GM21528 (cell line): ENCODE results near the gene NMRK2.
"Not testable (repeated sequence)": the region's sequence is repeated elsewhere in the genome, so short reads cannot be mapped to it uniquely, and the experiment has no call there.

Experiments
- ATAC-seq: cut with Tn5 transposase; IDR thresholded peaks from one replicate; pipeline ENCODE4 v1.9.1; 2021; ENCODE audit warnings: mild to moderate bottlenecking, moderate library complexity; ENCODE audit not compliant: unreplicated experiment, low FRiP score

Gene NMRK2

DNA sequence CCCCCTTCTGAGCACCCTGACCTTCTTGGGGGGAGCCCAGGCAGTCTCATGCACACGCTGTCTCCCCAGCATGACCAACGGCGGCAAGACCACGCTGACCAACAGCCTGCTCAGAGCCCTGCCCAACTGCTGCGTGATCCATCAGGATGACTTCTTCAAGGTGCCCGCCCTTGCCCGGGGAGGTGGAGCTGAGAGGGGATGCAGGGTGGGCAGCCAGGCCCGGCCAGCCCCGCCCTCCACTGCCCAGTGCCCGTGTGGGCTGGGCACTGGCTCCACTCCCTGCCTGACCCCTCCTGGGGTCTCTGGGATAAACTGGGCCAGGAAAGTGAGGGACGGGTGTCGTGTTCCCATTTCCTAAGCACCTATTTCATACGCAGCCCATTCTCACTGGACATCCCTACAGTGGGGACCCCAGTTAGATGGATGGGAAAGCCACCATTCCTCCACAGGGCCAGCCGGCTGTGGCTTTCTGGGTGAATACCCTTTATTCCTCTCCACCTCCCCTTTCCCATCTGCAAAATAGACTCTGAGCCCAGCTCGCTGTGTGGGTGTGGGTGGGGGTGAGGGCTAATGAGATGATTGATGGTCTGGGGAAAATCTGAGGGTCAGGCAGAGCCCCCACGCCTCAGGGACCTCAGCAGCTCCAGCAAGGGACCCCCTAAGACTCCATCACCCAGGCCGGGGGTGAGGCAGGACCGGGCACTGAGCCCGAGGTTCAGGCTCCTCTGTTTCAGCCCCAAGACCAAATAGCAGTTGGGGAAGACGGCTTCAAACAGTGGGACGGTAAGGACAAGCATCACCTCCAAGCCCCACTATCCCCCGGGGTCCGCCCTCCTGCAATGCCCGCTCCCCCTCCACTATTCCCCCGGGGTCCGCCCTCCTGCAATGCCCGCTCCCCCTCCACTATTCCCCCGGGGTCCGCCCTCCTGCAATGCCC is 3.9 kb downstream of the NMRK2 start:
- ATAC-seq: no peak

DNA sequence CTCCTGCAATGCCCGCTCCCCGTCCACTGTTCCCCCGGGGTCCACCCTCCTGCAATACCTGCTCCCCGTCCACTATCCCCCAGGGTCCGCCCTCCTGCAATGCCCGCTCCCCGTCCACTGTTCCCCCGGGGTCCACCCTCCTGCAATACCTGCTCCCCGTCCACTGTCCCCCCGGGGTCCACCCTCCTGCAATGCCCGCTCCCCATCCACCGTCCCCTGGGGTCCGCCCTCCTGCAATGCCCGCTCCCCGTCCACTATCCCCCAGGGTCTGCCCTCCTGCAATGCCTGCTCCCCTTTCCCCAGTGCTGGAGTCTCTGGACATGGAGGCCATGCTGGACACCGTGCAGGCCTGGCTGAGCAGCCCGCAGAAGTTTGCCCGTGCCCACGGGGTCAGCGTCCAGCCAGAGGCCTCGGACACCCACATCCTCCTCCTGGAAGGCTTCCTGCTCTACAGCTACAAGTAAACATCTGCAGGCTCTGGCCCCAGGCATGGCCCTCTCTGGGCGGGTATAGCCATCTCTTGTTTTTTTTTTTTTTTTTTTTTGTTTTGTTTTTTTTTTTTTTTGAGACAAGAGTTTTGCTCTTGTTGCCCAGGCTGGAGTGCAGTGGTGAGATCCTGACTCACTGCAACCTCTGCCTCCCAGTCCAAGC is 5.6 kb downstream of the NMRK2 start:
- not testable (repeated sequence) for ATAC-seq

GRCh38 chr19:3942790-3943409 is 10.0 kb downstream of the NMRK2 start:
- ATAC-seq: no peak

DNA sequence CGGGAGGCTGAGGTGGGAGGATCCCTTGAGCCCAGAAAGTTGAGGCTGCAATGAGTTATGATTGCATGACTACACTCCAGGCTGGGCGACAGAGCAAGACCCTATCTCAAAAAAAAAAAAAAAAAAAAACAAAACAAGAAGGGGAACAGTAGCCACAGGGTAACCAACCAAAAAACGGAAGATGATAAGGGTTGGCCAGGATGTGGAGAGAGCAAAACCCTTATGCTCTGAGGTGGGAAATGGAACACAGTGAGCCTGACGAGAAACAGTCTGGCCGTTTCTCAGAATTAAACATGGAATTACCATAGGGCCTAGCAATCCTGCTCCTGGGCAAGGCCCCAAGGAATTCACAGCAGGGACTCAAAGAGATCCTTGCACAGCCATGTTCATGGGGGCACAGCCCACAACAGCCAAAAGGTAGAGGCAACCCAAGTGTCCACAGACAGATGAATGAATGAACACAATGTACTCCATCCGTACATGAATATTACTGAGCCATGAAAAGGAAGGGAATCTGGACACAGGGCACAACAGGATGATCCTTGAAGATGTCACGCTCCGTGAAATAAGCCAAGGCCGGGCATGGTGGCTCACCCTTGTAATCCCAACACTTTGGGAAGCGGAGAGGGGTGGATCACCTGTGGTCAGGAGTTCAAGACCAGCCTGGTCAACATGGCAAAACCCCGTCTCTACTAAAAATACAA is 11.3 kb downstream of the NMRK2 start:
- no peak for ATAC-seq

- no peak for ATAC-seq
Measured at GRCh38 chr19:3945838-3946237, 13.0 kb downstream of the NMRK2 start.

- ATAC-seq: not testable (repeated sequence)
Measured at GRCh38 chr19:3947316-3947933, 14.6 kb downstream of the NMRK2 start.

DNA sequence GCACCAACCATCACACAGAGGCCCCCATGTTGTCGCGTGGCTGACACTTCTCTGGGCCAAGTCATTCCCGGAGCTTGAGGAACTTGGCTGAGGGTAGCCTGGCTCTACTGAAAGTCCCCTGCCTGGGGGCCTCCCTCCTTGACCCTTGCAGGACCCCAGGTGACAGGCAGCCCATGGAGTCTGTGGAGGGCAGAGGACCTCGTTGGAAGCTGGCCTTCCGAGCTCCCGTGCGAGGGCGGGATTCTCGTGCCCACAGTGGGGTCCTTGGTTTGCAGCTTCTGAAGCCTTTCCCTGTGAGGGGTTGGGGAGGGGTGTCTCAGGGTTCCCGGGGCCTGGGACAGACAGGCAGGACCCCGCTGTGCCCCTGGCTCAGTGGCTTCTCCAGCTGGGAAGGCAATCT is 16.4 kb downstream of the NMRK2 start:
- no peak for ATAC-seq

DNA sequence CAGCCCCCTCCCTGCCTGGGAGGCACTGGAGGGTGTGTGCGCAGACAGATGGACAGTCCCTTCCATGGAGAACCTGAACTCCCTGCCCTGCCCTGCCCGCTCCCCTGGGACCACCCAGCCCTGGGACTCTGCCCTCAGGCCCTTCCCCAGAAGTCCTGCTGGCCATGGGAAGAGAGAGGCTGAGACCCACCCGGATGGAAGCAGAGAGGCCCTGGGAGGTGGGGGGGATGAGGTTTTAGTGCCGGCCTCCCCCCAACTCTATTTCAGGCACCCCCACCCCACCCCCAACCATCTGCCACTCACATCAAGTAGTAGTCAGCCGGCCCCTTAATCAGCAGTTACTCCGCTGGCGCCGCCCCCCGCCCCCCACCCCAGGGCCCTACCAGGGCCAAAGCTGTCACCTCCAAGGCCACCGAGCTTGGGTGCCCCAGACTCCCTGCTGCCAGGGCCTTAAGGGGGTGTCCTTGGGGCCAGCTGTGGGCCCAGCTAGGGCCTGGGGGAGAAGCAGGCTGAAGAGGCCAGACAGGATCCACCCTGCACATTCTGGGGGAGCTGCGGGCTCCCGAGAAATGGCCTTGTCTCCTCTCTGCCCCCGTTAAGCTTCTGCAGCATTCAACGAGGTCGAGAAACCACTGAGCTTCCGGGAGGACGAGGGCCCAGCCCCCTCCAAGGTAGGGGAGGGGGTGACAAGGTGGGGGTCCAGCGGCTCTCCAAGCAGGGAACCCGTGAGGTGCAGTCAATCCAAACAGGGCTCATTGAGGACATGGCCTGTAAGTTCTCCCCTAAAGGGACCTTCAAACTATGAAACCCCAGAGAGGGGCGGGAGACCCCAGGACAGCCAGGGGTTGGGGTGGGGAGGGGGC is 17.4 kb downstream of the NMRK2 start:
- no peak for ATAC-seq

- no peak for ATAC-seq
Measured at GRCh38 chr19:3950871-3951861, 18.3 kb downstream of the NMRK2 start.

DNA sequence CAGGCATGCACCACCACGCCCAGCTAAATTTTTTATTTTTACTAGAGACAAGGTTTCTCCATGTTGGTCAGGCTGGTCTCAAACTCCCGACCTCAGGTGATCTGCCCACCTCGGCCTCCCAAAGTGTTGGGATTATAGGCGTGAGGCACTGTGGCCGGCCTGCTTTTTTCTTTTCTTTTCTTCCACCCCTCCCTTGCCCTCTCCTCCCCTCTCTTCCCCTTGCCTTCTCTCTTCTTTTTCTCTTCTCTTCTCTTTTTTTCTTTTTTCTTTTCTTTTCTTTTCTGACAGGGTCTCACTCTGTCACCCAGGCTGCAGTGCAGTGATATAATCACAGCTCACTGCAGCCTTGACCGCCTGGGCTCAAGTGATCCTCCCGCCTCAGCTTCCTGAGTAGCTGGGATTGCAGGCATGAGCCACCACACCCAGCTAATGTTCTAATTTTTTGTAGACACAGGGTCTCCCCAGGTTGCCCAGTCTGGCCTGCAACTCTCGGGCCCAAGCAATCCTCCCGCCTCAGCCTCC is 19.9 kb downstream of the NMRK2 start:
- ATAC-seq: not testable (repeated sequence)

- no peak for ATAC-seq
Measured at GRCh38 chr19:3954107-3954506, 21.2 kb downstream of the NMRK2 start.

DNA sequence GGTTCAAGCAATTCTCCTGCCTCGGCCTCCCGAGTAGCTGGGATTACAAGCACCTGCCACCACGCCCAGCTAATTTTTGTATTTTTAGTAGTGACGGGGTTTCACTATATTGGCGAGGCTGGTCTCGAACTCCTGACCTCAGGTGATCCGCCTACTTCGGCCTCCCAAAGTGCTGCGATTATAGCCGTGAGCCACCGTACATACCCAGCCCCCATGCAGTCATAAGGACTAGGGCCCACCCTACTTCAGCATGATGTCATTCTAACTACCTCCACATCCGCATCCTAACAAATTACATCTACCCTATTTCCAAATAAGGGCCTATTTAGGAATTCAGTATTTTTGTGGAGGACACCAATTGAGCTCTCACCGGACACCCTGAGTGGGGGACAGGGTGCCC is 22.4 kb downstream of the NMRK2 start:
- not testable (repeated sequence) for ATAC-seq

GRCh38 chr19:3955688-3956087 is 22.8 kb downstream of the NMRK2 start:
- ATAC-seq: no peak

DNA sequence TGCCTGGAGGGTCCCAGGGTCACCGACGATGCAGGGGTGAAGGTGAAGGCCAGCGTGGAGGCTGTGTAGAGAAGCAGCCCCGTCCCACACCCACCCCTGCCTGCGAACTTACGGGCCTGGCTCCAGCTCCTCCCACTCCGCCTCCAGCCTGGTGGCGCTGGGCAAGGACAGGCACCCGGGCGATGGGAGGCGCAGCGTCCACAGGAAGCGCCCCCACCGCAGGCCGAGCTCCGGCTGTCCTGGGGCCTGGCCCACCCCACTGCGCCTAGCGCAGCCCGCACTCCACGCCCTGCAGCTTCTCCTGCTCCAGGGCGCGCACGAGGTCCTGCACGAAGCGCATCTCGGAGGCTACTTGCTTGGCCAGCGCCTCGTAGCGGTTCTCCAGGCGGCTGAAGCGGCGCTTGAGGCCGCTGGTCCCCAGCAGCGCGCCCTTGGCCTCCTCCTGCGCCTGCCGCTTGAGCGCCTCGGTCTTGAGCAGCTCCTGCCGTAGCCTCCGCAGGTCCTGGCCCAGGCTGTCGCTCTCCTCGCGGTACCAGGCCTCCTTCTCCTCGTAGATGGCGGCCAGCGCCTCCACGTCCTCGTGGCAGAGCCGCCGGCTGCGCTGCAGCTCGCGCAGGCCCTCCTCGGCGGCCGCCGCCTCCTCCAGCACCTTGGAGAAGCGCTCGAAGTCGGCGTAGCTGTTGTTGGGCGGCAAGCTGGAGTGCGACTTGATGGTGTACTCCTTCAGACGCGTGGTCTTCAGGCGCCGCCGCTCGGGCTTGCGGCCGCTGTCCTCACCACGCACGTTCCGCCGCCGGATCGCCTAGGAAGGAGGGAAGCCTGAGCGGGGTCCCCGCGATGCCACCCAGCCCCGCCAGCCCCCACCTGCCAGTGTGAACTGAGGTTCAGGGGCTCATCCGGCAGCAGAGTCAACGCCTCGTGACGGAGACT is 26.2 kb downstream of the NMRK2 start:
- ATAC-seq: no peak

DNA sequence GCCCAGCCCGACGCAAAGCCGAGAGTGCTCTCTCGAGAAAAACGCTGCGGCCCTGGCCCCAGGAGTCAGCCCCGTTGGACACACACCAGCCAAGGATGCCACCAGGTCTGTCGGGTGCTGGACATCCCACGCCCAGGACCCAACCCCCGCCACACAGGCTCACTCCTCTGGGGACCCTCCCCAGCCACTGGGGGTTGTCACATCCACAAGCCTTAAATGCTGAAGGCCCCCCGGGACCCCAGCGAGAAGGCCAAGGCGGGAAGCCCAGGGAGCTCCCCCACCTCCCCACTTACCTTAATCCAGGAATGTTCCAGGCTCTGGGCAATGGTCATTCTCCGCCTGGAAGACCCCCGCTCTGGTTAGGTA is 26.9 kb downstream of the NMRK2 start:
- ATAC-seq: no peak

GRCh38 chr19:3961007-3961406 is 28.1 kb downstream of the NMRK2 start:
- ATAC-seq: no peak
